Adipocyte (in vitro differentiated cells): ENCODE measurements around the gene GATAD2A.

Experiments
- DNase-seq: peaks from one replicate; pipeline ENCODE4 v3.0.0-alpha.2; 2015; ENCODE audit warnings: low read depth
- H3K27me3 ChIP-seq: replicated peaks from 2 replicates; pipeline ENCODE4 v1.7.0; 2013; ENCODE audit warnings: mild to moderate bottlenecking, low read length, moderate library complexity; ENCODE audit not compliant: control insufficient read depth, insufficient read depth
- H3K36me3 ChIP-seq: 2 replicates; pipeline ENCODE4 v1.7.0; 2013; ENCODE audit warnings: low read length, mild to moderate bottlenecking, moderate library complexity; ENCODE audit not compliant: control insufficient read depth, insufficient read depth, severe bottlenecking
- H3K4me1 ChIP-seq: 2 replicates; pipeline ENCODE4 v1.7.0; 2013; ENCODE audit warnings: mild to moderate bottlenecking, low read length, moderate library complexity; ENCODE audit not compliant: control insufficient read depth, insufficient read depth
- H3K4me3 ChIP-seq: 2 replicates; pipeline ENCODE4 v1.7.0; 2013; ENCODE audit warnings: mild to moderate bottlenecking, low read length, moderate library complexity
- H3K9ac ChIP-seq: 2 replicates; pipeline ENCODE4 v1.7.0; 2013; ENCODE audit warnings: mild to moderate bottlenecking, low read length, moderate library complexity
- H3K9me3 ChIP-seq: 2 replicates; pipeline ENCODE4 v1.7.0; 2013; ENCODE audit warnings: mild to moderate bottlenecking, low read length, moderate library complexity; ENCODE audit not compliant: control insufficient read depth

GATAD2A gene

DNA sequence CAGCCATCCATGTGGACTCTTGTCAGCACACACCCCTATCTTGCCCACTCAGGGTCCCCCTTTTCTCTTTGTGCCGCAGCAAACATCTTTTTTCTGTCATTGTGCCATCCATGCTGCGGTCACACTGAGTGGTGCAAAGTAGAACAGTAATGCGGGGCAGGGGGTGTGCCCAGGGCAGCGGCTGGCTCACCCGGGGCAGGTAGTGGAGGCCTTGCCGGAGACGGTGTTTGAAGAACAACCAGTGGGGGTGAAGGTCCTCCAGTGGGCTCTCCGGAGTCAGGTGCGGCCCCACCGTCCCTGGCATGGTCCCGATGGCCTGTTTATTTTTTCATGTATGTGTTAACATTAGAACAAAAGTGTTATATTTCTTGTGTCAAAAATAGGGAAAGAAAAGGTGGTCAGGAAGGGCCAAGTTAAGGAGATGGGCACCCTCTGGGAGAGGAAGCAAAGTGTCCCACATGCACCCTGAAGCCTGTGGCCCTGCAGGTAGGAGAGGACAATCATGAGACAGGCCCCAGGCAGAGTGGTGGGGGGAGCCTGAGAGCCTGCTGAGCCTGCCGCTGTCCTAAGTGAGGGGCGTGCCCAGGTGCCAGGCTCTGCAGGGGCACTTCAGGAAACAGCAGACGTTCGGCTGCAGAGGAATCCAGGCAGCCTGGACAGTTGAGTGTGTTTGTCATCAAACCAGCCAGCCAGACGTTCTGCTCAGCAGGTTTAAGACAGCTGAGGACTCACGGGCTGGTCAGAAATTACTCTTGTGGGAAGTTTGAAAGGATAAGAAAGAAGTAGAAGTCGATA, 97.5 kb downstream of the GATAD2A start:
- Histone ChIP-seq H3K4me3 (no peak overlapping the region), H3K9ac (no peak overlapping the region), H3K36me3 (peaks cover 91% of the 10 kb centered on the region), H3K9me3 (no peaks in the 10 kb centered on the region), H3K4me1 (no peaks in the 10 kb centered on the region), H3K27me3 (no peaks in the 10 kb centered on the region)
- DNase-seq = no peak

DNA sequence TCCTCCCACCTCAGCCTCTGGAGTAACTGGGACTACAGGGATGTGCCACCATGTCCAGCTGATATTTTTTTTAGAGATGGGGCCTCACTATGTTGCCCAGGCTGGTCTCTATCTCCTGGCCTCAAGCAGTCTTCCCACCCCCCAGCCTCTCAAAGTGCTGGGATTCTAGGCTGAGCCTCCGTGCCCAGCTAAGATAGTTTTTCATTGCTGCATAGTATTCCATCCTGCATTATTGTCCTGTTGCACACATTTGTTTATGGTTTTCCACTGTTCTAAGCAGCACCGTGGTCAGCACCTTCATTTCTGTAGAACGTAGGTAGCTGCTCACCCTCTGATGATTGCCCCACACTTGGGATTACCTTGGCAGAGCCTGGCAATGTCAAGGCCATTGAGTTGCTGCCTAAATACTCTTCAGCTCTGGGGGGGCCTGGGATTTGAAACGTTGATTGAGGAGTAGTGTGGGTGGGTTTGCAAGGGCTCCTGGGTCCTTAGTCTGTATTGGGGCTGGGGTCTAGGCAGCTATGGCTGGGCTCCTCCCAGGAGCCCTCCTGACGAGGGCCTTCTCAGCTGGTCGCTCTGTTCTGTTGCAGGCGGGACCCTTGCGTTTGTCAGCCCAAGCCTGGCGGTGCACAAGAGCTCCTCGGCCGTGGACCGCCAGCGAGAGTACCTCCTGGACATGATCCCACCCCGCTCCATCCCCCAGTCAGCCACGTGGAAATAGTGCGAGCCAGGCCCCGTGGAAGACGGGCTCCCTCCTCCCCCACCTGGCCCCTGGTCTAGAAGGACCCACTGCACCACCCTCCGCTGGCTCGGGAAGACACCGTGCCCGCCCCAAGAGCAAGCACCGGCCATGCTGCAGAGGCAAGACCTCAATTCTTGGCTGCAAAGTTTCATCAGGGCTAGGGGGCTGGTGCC, 99.5 kb downstream of the GATAD2A start:
- Histone ChIP-seq H3K9me3 (no peaks in the 10 kb centered on the region), H3K4me1 (no peaks in the 10 kb centered on the region), H3K9ac (no peak overlapping the region), H3K36me3 (peaks cover 75% of the 10 kb centered on the region), H3K27me3 (no peaks in the 10 kb centered on the region), H3K4me3 (no peak overlapping the region)
- DNase-seq = no peak

DNA sequence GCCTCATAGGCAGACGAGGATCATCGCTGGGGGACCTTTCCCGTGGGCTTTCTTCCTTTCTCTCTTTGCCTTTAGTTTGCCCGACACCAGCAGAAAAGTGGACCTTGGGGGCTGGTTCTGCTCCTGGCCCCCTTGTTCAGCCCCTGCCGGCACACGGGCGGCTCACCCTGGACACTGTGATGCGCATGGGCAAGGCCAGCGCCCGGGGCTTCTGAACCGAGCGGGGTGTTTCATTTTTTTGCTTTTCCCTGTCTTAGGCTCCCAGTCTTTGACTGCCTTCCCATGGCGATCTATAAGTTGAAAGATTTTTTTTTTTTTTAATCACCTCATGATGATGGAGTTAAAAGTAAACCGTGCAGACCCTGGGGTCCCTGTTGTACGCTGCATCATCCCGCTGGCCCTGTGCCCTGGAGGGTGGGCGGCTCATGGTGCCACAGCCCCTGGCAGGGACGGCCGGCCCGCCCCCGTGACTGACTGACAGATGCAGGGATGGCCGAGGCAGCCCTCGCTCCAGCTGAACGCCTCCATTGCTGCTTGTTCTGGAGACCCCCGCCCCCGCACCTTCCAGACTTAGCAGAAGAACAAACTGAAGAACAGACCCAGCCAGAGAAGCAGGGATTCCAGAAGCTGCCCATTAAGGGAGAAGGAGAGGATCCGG, 100.3 kb downstream of the GATAD2A start:
- Histone ChIP-seq H3K9me3 (no peaks in the 10 kb centered on the region), H3K9ac (no peak overlapping the region), H3K4me1 (no peaks in the 10 kb centered on the region), H3K36me3 (peaks cover 68% of the 10 kb centered on the region), H3K4me3 (no peak overlapping the region), H3K27me3 (no peaks in the 10 kb centered on the region)
- no peak for DNase-seq

DNA sequence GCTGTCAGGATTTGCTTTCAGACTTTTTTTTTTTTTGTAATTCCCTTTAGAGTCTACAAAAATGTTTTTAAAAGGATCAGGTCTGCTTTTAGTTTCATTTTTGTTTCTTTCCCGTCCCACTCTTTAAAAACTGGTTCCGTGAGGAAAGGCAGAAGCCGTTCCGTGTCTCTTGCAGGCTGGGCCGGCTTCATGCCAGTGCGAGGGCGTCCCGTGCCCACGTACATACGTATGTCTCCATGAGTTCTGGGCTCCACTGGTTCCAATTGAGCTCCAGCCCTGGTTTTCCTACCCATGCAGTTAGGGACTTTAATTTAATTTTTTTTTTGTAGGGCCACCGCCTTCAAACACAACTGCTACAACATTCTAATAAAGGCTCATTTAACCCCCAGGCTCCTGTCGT, 101.1 kb downstream of the GATAD2A start:
- H3K9ac ChIP-seq = no peak overlapping the region
- H3K9me3 ChIP-seq = no peaks in the 10 kb centered on the region
- no peaks in the 10 kb centered on the region for H3K27me3 ChIP-seq
- H3K4me3 ChIP-seq = no peak overlapping the region
- DNase-seq = no peak
- H3K4me1 ChIP-seq = no peaks in the 10 kb centered on the region
- H3K36me3 ChIP-seq = peaks cover 60% of the 10 kb centered on the region

DNA sequence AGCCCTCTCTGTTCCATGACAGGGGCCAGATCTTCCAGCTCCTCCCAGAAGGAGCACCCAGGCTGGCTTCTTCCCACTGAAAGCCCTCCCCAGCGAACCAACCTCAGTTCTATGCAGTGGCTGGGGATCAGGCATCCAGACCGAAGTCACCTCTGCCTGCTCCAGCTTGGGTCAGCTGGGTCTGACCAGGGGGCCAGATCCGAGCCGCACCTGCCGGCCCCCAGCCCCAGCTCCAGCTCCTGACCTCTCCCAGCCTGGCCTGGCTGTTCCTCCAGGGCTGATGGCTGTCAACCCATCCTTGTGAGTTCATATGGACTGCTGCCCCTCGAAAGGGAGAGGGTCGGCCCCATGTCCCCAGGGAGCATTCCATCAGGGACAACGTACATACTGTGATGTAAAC, 101.9 kb downstream of the GATAD2A start:
- DNase-seq = no peak
- H3K4me3 ChIP-seq = no peak overlapping the region
- no peaks in the 10 kb centered on the region for H3K9me3 ChIP-seq
- no peaks in the 10 kb centered on the region for H3K27me3 ChIP-seq
- no peaks in the 10 kb centered on the region for H3K4me1 ChIP-seq
- peaks cover 52% of the 10 kb centered on the region for H3K36me3 ChIP-seq
- H3K9ac ChIP-seq = no peak overlapping the region

DNA sequence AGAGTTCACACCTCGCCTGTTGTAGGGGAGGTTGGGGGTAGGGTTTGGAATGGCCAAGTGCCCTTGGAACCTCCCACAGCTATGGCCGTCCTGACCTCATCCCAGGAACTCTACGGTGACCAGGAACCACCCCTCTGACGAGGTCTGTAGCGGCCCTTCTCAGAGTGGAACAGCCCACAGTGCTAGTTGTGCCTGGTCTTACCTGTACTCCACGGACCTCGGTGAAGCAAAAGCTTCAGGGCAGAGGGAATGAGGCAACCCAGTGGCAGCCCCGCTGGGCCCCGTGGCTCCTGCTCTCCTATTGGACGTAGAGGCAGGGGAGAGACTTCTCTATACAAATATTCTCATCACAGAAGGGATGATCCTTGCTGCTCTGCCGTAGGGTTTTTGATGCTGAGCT, 102.7 kb downstream of the GATAD2A start:
- Histone ChIP-seq H3K27me3 (no peaks in the 10 kb centered on the region), H3K9me3 (no peaks in the 10 kb centered on the region), H3K36me3 (peaks cover 44% of the 10 kb centered on the region), H3K4me3 (no peak overlapping the region), H3K9ac (no peak overlapping the region), H3K4me1 (no peaks in the 10 kb centered on the region)
- no peak for DNase-seq

DNA sequence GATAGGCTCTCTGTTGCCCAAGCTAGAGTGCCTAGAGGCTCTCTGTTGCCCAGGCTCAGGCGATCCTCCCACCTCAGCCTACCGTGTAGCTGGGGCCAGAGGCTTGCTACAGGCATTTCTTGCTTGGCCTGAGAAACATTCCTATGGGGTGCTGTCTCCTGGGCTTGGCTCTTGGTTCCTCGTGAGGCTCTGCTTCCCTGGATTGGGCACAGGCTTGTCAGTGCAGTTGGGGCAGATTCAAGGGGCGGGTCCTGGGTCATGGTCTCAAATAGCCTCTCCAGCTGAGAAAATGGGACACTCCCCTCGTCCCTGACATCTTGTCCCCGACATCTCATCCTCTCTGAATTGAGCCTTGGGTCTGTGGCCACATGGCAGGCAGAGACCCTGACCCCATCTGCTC, 105.0 kb downstream of the GATAD2A start:
- peaks cover 3% of the 10 kb centered on the region for H3K4me1 ChIP-seq
- no peaks in the 10 kb centered on the region for H3K9me3 ChIP-seq
- DNase-seq = no peak
- H3K27me3 ChIP-seq = no peaks in the 10 kb centered on the region
- H3K36me3 ChIP-seq = peaks cover 23% of the 10 kb centered on the region
- no peak overlapping the region for H3K9ac ChIP-seq
- H3K4me3 ChIP-seq = no peak overlapping the region

DNA sequence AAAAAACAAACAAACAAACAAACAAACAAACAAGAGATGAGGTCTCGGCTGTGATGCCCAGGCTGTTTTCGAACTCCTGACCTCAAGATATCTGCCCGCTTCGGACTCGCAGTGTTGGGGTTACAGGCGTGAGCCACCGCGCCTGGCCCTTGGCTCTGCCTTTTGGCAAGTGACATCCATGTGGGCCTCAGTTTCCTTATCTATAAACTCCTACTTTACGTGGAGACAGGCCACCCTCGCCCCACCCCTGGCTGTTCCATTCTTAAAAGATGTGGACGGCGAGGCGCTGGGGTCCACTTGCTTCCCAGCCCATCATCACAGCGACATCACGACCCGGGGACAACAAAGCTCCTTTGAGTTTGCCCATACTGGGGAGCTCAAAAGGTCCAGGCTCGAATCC, 108.2 kb downstream of the GATAD2A start:
- Histone ChIP-seq H3K9me3 (no peaks in the 10 kb centered on the region), H3K9ac (no peak overlapping the region), H3K4me3 (peak overlapping the region; percentile 25), H3K27me3 (no peaks in the 10 kb centered on the region), H3K36me3 (no peaks in the 10 kb centered on the region), H3K4me1 (peaks cover 13% of the 10 kb centered on the region)
- DNase-seq = no peak

DNA sequence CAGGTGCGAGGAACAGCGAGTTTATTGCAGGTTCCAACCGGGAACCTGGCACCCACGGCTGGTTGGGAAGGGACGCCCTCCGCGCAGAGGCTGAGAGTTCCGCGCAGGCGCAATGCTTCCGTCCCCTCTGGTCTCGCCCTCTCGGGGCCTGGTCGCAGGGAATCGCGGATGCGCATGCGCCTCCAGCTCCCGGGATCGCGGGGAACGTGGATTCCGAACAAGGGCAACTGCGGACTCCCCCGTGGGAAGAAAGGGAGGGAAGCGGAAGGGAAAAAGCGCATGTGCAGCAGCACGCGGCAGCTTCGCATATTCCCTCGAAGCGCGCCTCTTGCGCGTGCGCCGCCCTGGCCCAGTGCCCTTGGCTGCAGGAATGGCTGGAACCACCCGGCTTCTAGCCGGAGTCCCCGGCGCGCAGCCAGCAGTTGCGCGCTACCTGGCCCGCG, 108.8 kb downstream of the GATAD2A start:
- H3K9me3 ChIP-seq = no peaks in the 10 kb centered on the region
- DNase-seq = no peak
- peak overlapping the region; percentile 25 for H3K4me3 ChIP-seq
- H3K27me3 ChIP-seq = no peaks in the 10 kb centered on the region
- peaks cover 2% of the 10 kb centered on the region for H3K36me3 ChIP-seq
- no peak overlapping the region for H3K9ac ChIP-seq
- peaks cover 13% of the 10 kb centered on the region for H3K4me1 ChIP-seq

DNA sequence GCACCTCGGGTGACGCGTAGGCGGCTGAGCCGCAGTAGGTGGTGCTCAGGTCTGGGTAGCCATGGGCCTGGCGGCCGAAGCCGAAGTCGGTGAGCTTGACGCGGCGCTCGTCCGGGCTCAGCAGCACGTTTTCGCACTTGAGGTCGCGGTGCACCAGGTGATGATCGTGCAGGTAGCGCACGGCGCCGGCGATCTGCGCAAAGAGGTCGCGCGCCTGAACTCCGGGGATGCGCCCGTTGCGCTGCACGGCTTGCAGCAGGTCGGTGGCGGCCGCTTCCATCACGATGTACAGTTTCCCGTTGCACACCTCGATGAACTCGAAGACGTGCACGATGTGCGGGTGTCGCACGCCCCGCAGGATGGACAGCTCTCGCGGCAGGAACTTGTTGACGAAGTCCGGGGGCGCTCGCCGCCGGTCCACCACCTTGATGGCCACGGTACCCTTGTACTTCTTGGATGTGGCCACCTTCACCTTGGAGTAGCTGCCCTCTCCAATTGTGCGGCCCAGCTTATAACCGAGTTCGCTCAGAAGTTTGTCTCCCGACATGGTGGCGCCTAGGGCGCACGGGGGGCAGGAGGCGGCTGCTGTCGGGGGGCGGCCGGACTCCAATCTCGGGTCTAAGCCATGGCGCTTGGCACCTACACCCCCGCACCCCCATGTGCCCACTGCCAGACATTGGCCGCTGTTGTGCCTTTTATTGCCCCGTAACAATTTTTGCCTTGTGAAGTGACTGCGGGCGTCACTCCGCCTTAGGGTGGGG, 109.6 kb downstream of the GATAD2A start, which contains the start of gene TSSK6:
Gene TSSK6, minus strand, starts transcription at position 668 of the 761 bp plus-strand sequence. Its CDS starts 121 bp downstream, at position 547.
- peak within 1 kb of the TSS; percentile 88 for H3K9ac ChIP-seq
- peaks cover 10% of the 10 kb centered on the region for H3K36me3 ChIP-seq
- no peaks in the 10 kb centered on the region for H3K9me3 ChIP-seq
- peaks cover 13% of the 10 kb centered on the region for H3K4me1 ChIP-seq
- peak within 1 kb of the TSS; percentile 95 for H3K4me3 ChIP-seq
- no peaks in the 10 kb centered on the region for H3K27me3 ChIP-seq
- DNase-seq = no peak
